Adipocyte (in vitro differentiated cells): ENCODE data around the gene KANK2.

ENCODE experiments used
- DNase-seq: peaks from one replicate; pipeline ENCODE4 v3.0.0-alpha.2; 2015; ENCODE audit warnings: low read depth
- H3K27me3 ChIP-seq: replicated peaks from 2 replicates; pipeline ENCODE4 v1.7.0; 2013; ENCODE audit warnings: mild to moderate bottlenecking, low read length, moderate library complexity; ENCODE audit not compliant: control insufficient read depth, insufficient read depth
- H3K36me3 ChIP-seq: 2 replicates; pipeline ENCODE4 v1.7.0; 2013; ENCODE audit warnings: low read length, mild to moderate bottlenecking, moderate library complexity; ENCODE audit not compliant: control insufficient read depth, insufficient read depth, severe bottlenecking
- H3K4me1 ChIP-seq: 2 replicates; pipeline ENCODE4 v1.7.0; 2013; ENCODE audit warnings: mild to moderate bottlenecking, low read length, moderate library complexity; ENCODE audit not compliant: control insufficient read depth, insufficient read depth
- H3K4me3 ChIP-seq: 2 replicates; pipeline ENCODE4 v1.7.0; 2013; ENCODE audit warnings: mild to moderate bottlenecking, low read length, moderate library complexity
- H3K9ac ChIP-seq: 2 replicates; pipeline ENCODE4 v1.7.0; 2013; ENCODE audit warnings: mild to moderate bottlenecking, low read length, moderate library complexity
- H3K9me3 ChIP-seq: 2 replicates; pipeline ENCODE4 v1.7.0; 2013; ENCODE audit warnings: mild to moderate bottlenecking, low read length, moderate library complexity; ENCODE audit not compliant: control insufficient read depth

The KANK2 gene

GRCh38 chr19:11237321-11237720 is 40.0 kb upstream of the KANK2 start:
- no peak overlapping the region for H3K9ac ChIP-seq
- no peaks in the 10 kb centered on the region for H3K27me3 ChIP-seq
- no peak for DNase-seq

GRCh38 chr19:11236324-11237301 is 39.3 kb upstream of the KANK2 start:
- Histone ChIP-seq H3K9me3 (no peaks in the 10 kb centered on the region), H3K36me3 (peaks cover 19% of the 10 kb centered on the region), H3K27me3 (no peaks in the 10 kb centered on the region), H3K4me3 (no peak overlapping the region), H3K9ac (no peak overlapping the region), H3K4me1 (peaks cover 14% of the 10 kb centered on the region)
- DNase-seq = no peak

More at GRCh38 chr19:11237321-11237720, 40.0 kb upstream of the KANK2 start:
- Histone ChIP-seq H3K9me3 (no peaks in the 10 kb centered on the region), H3K4me3 (no peak overlapping the region), H3K4me1 (peaks cover 12% of the 10 kb centered on the region), H3K36me3 (peaks cover 16% of the 10 kb centered on the region)

GRCh38 chr19:11234486-11235075 is 37.2 kb upstream of the KANK2 start:
- peaks cover 14% of the 10 kb centered on the region for H3K36me3 ChIP-seq

GRCh38 chr19:11233073-11233472 is 35.7 kb upstream of the KANK2 start:
- Histone ChIP-seq H3K4me3 (no peak overlapping the region), H3K36me3 (peaks cover 12% of the 10 kb centered on the region), H3K9ac (peak overlapping the region; percentile 55), H3K4me1 (peaks cover 20% of the 10 kb centered on the region), H3K27me3 (no peaks in the 10 kb centered on the region), H3K9me3 (no peaks in the 10 kb centered on the region)
- DNase-seq = no peak

More at GRCh38 chr19:11234486-11235075, 37.2 kb upstream of the KANK2 start:
- no peaks in the 10 kb centered on the region for H3K9me3 ChIP-seq
- H3K27me3 ChIP-seq = no peaks in the 10 kb centered on the region
- peaks cover 24% of the 10 kb centered on the region for H3K4me1 ChIP-seq
- H3K9ac ChIP-seq = no peak overlapping the region
- DNase-seq = no peak
- H3K4me3 ChIP-seq = no peak overlapping the region

- Histone ChIP-seq H3K9ac (no peak overlapping the region), H3K36me3 (peaks cover 12% of the 10 kb centered on the region), H3K4me1 (peaks cover 20% of the 10 kb centered on the region), H3K27me3 (no peaks in the 10 kb centered on the region), H3K4me3 (no peak overlapping the region), H3K9me3 (no peaks in the 10 kb centered on the region)
- DNase-seq = no peak
These were observed 35.2 kb upstream of the KANK2 start for GRCh38 chr19:11232555-11232954.

GRCh38 chr19:11230621-11231386 is 33.5 kb upstream of the KANK2 start:
- H3K36me3 ChIP-seq = peaks cover 12% of the 10 kb centered on the region

GRCh38 chr19:11227195-11227886 is 30.0 kb upstream of the KANK2 start:
- H3K9ac ChIP-seq = no peak overlapping the region
- peaks cover 13% of the 10 kb centered on the region for H3K36me3 ChIP-seq
- H3K4me1 ChIP-seq = peaks cover 30% of the 10 kb centered on the region
- no peak overlapping the region for H3K4me3 ChIP-seq
- no peaks in the 10 kb centered on the region for H3K9me3 ChIP-seq
- H3K27me3 ChIP-seq = no peaks in the 10 kb centered on the region
- no peak for DNase-seq

More at GRCh38 chr19:11230621-11231386, 33.5 kb upstream of the KANK2 start:
- peak overlapping the region; percentile 27 for H3K9ac ChIP-seq
- H3K4me1 ChIP-seq = peaks cover 21% of the 10 kb centered on the region
- no peaks in the 10 kb centered on the region for H3K27me3 ChIP-seq
- DNase-seq = no peak
- no peak overlapping the region for H3K4me3 ChIP-seq
- H3K9me3 ChIP-seq = no peaks in the 10 kb centered on the region

- H3K9me3 ChIP-seq = peaks cover 2% of the 10 kb centered on the region
- peaks cover 14% of the 10 kb centered on the region for H3K36me3 ChIP-seq
- H3K4me1 ChIP-seq = peaks cover 29% of the 10 kb centered on the region
- H3K4me3 ChIP-seq = no peak overlapping the region
- H3K9ac ChIP-seq = no peak overlapping the region
- DNase-seq = no peak
- H3K27me3 ChIP-seq = no peaks in the 10 kb centered on the region
These were observed 29.4 kb upstream of the KANK2 start for GRCh38 chr19:11226716-11227166.

- H3K4me1 ChIP-seq = peaks cover 23% of the 10 kb centered on the region
- no peak overlapping the region for H3K4me3 ChIP-seq
- peak overlapping the region; percentile 16 for H3K9ac ChIP-seq
- H3K9me3 ChIP-seq = peaks cover 11% of the 10 kb centered on the region
- DNase-seq = no peak
- H3K36me3 ChIP-seq = peaks cover 23% of the 10 kb centered on the region
- no peaks in the 10 kb centered on the region for H3K27me3 ChIP-seq
These were observed 28.5 kb upstream of the KANK2 start for GRCh38 chr19:11225815-11226214.

- Histone ChIP-seq H3K4me1 (peaks cover 17% of the 10 kb centered on the region), H3K9me3 (peaks cover 15% of the 10 kb centered on the region), H3K27me3 (no peaks in the 10 kb centered on the region), H3K9ac (peak overlapping the region; percentile 16), H3K4me3 (no peak overlapping the region), H3K36me3 (peaks cover 25% of the 10 kb centered on the region)
- DNase-seq = no peak
These were observed 27.8 kb upstream of the KANK2 start for GRCh38 chr19:11225172-11225571.
